ENCODE measurements around the gene EML3.
"Not testable (repeated sequence)": the region's sequence is repeated elsewhere in the genome, so short reads cannot be mapped to it uniquely, and the experiment has no call there.

The EML3 gene, protein sequence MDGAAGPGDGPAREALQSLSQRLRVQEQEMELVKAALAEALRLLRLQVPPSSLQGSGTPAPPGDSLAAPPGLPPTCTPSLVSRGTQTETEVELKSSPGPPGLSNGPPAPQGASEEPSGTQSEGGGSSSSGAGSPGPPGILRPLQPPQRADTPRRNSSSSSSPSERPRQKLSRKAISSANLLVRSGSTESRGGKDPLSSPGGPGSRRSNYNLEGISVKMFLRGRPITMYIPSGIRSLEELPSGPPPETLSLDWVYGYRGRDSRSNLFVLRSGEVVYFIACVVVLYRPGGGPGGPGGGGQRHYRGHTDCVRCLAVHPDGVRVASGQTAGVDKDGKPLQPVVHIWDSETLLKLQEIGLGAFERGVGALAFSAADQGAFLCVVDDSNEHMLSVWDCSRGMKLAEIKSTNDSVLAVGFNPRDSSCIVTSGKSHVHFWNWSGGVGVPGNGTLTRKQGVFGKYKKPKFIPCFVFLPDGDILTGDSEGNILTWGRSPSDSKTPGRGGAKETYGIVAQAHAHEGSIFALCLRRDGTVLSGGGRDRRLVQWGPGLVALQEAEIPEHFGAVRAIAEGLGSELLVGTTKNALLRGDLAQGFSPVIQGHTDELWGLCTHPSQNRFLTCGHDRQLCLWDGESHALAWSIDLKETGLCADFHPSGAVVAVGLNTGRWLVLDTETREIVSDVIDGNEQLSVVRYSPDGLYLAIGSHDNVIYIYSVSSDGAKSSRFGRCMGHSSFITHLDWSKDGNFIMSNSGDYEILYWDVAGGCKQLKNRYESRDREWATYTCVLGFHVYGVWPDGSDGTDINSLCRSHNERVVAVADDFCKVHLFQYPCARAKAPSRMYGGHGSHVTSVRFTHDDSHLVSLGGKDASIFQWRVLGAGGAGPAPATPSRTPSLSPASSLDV

DNA sequence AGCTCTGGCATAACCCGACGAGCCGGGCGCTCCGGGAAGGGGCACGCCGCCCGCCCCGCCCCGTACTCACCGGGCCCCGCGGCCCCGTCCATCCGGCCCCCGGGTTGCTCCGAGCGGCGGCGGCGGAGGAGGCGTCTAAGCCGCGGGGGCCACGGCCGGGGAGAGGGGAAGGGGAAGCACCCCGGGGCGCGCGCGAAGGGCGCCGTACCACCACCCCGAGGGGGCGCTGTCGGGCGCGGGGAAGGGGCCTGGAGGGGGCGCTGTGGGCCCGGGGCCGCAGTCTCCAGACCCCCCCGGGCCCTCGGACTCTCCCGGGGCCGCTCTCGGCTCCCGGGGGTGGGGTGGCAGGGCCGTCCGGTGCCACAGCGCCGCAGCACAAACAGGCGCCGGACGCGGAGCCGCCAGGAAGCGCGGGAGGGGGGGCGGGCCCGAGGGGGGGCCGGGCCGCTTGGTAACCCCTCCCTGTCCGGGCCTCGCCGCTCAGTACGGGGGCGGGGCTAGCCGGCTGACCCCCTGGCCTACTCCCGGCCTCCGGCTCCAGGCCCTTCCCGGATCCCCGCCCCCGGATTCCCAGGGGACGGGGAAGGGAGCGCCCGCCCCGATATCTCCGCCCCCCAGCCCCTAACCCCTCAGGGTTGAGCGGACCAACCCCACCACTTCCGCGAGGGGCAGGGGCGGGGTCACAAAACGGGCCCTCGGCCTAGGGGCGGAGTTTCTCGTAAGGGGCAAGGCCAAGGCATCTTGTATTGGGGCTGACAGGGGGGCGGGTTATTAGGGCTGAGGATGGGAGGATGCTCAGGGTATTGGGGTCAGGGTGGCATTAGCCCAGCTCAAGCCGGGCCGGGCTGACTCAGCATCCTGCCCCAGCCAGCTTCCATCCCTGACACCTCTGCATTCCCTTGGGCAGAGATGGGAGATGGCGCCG, at the start of gene EML3, which contains the start of gene ROM1:
Gene EML3, minus strand, starts transcription at position 410 of the 925 bp plus-strand sequence. Its CDS starts 318 bp downstream, at position 92.
Gene ROM1, plus strand, starts transcription at position 892 of the 925 bp plus-strand sequence. Its CDS starts 25 bp downstream, at position 917.
- DNase-seq, result peak; percentile 48

DNA sequence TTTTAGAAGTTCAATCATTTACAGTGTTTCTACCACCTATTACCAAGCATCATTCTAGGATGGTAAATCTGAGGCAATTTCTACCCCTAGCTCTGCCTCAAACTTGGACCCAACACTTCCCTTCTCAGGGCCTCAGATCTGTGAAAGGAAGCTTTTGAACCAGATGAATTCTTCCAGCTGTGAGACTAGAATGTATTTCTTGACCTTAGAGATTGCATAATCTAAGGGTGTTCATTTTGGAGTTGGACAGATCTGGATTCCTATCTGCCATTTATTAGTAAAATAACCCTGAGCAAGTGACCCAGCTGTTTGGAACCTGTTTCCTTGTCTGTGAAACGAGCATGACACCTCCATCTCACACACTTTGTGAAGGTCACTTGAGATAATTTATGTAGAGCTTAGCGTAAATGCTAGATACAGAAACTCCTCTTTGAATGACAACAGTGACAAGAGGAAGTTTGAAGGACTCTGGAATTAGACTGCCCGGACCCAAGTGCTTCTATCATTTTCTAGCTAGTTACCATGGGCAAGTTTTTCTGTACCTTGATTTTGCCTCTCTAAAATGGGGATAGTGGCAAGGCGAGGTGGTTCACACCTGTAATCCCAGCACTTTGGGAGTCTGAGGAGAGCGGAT, 44.3 kb upstream of the EML3 start:
- no peak for DNase-seq

GRCh38 chr11:62654297-62654696, 41.7 kb upstream of the EML3 start:
- DNase-seq, result no peak

GRCh38 chr11:62652161-62653006, 39.8 kb upstream of the EML3 start:
- DNase-seq, result no peak

GRCh38 chr11:62650283-62650682, 37.7 kb upstream of the EML3 start:
- not testable (repeated sequence) for DNase-seq

GRCh38 chr11:62649486-62649885, 36.9 kb upstream of the EML3 start:
- DNase-seq, result no peak

DNA sequence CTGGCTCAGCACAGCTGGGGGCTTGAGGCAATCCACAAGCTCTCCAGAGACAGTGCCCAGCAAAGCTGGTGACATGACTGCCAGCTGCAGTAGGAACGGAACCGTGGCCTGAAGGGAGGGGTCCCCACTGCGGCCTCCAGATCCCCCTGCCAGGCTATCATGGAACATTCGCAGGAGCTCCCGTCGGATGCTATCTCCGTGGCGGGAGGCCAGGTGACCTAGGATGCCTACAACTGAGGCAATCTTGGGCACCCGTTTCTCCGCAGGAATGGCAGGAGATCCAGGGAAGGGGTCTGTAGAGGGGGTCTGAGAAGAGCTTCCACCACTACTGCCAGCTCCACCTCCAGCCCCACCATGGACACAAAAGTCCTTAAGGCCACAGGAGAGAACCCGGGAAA, 36.4 kb upstream of the EML3 start:
- no peak for DNase-seq

DNA sequence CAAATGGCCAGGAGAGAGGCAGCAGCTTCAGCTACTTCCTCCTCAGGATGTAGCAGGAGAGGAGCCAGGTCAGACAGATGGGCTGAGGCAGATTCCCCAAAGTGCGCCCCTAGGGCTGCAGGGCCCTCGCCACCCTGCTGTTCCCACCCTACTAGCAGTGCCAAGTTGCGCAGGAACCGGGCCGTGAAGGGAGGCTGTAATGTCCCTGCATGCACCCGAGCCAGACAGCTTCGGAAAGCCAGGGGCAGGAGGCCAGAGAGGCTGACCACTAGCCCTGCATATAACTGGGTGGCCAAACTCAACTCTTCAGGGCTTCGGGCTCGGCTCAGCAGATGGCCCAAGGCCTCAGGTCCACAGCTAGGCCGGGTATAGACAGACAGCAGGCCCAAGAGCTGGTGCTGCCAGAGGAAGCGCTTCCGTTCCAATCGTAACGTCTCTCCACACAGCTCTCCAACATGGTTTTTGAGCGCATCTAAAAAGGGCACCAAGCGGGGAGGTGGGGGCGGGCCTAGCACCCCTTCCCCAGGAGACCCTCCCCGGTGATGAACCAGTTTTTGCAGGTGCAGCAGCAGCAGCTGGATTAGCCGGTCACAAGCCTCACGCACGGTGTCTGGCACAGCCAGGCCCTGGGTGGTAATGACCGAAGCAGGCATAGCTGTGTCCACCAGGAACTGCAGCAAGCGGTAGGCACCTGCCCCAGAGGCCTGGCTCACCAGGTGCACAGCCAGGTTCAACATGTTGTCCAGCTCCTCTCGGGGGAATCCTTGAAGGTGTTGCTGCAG, 35.8 kb upstream of the EML3 start:
- no peak for DNase-seq

- DNase-seq, result no peak
Measured at GRCh38 chr11:62647609-62648005, 35.0 kb upstream of the EML3 start.

- no peak for DNase-seq
Measured at GRCh38 chr11:62646825-62647608, 34.4 kb upstream of the EML3 start.

DNA sequence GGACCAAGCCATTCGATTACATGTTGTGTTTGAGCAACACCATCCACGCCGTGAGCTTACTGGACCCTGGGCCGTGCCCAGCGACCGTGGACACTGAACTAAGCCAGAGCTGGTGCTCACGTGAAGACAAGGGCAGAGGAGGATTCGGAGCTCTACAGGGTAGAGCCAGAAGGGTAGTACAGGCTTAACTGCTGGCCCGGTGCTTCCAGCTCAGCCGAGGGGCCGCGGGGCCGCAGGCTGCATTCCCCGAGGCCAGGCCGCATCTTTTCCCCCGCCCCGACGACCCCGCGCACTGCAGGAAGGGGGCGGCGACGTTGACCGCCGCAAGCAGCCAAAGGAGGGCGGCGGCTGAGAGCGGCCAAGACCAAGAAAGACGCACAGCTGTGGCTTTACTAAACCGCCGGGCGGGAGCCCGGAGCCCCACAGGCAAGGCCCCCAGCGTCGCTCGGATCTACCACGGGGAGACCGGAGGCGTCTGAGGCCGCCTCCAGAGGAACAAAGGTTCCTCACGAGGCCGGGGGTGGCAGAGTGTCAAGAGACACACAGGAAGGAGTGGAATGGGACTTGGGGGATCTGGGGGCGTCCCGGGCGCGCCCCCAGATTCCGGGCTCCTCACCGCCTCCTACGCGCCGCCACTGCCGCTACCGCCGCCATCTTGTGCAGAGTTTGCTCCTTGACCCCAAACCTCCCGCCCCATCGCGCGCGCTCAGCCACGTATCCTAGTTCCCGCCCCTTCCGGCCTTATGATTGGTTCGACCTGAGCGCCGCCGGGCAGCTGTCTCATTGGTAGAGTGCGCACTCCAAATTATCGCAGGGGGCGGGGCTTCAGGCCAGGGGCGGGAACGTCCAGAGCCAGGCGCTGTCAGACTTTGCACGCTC, 33.6 kb upstream of the EML3 start, which contains the start of gene GANAB:
Gene GANAB, minus strand, starts transcription at position 668 of the 879 bp plus-strand sequence. Its CDS starts 14 bp downstream, at position 654.
- DNase-seq, result peak; percentile 96

DNA sequence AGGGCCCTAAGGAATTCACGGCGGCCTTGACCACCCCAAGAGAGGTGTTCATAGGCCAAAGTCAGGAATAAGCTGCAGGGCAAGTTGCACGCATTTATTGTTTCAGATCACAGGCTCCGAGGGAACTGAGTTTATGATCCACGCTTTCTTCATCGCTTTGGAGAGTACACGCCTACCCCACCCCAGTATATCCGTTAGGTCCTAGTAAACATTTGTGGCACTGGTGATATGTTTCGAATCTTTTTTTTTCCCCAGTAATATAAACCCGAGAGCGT, 33.0 kb upstream of the EML3 start:
- no peak for DNase-seq

GRCh38 chr11:62644220-62644619, 31.6 kb upstream of the EML3 start:
- no peak for DNase-seq

- no peak for DNase-seq
Measured at GRCh38 chr11:62632492-62632891, 19.9 kb upstream of the EML3 start.

- no peak for DNase-seq
Measured at GRCh38 chr11:62627713-62628112, 15.1 kb upstream of the EML3 start.

DNA sequence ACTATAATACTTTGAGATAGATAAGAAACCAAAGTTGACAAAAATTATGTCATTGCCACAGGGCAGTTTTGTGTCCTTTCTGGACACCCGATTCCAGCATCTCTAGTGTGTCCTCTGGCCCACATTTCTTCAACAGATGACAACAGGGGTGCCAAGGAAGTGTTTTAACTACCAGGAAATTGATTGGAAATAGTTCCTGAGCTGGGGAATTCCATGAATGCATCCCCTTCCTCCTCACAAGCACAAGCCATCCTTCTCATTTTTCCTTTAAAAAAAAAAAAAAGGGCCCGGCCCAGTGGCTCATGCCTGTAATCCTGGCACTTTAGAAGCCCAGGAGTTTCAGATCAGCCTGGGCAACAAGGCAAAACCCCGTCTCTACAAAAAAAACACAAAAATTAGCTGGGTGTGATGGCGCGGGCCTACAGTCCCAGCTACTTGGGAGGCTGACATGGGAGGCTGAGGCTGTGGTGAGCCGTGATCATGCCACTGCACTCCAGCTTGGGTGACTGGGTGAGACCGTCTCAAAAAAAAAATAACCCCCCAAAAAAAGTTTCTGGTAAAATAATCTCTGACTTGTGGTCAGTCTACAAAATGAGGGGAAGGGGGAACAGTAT, 10.0 kb upstream of the EML3 start:
- DNase-seq, result no peak

GRCh38 chr11:62621567-62622470, 9.2 kb upstream of the EML3 start, which contains the start of gene B3GAT3:
B3GAT3 (minus strand) TSS chr11:62621986; CDS start chr11:62621947, 39 bp downstream.
- peak; percentile 92 for DNase-seq

All from NCI-H748 treated with DMSO at 0.1 percent for 48 hours (cell line).